ENCODE data around the gene BRAF.

- TF ChIP-seq POLR2A (IDR thresholded peaks at IDR 0.05; ENCODE audit: low read depth, low read length) (no peak), TAF1 (IDR thresholded peaks at IDR 0.05; ENCODE audit: borderline replicate concordance, low read depth, low read length) (no peak)
These were observed 2.6 kb upstream of the BRAF start for GRCh38 chr7:140927351-140927750.
